HepG2 (cell line): Measurements from ENCODE around the gene ARHGAP9. TPM values are rescaled to one million over a fixed set of nuclear protein-coding genes. Genes with fewer than 3 reads are reported as not detected.

Experiments used
- ARNTL ChIP-seq: sonication (generic); formaldehyde crosslinking; IDR thresholded peaks from 2 replicates; pipeline ENCODE4 v1.4.0; 2020; ENCODE audit warnings: mild to moderate bottlenecking, missing genetic modification reagents
- ATF4 ChIP-seq, 2 experiments: fragments of 450-650 bp in 1 of 2; sonication (generic) in 1 of 2; formaldehyde crosslinking; IDR thresholded peaks; 2 replicates each; pipeline versions ENCODE4 v1.5.0 to v1.8.0; 2020 to 2022; ENCODE audit warnings: mild to moderate bottlenecking in 1 of 2, missing genetic modification reagents in 1 of 2
- FOXA1 ChIP-seq, 2 experiments: fragments of 450-650 bp in 1 of 2; sonication (generic) in 1 of 2; formaldehyde crosslinking in 1 of 2; IDR thresholded peaks; 2 replicates each; pipeline versions ENCODE4 v1.4.0 to v1.6.1; 2016 to 2020; ENCODE audit warnings: missing genetic modification reagents in 1 of 2
- FOXO4 ChIP-seq: sonication (generic); formaldehyde crosslinking; conservative IDR thresholded peaks from 2 replicates; pipeline ENCODE4 v1.8.1; 2023; ENCODE audit warnings: missing genetic modification reagents
- HES4 ChIP-seq: sonication (generic); formaldehyde crosslinking; IDR thresholded peaks from 2 replicates; pipeline ENCODE4 v1.9.0; 2021; ENCODE audit warnings: mild to moderate bottlenecking, missing genetic modification reagents, borderline replicate concordance
- PHF20 ChIP-seq: sonication (generic); formaldehyde crosslinking; IDR thresholded peaks from 2 replicates; pipeline ENCODE4 v1.5.0; 2020; ENCODE audit warnings: mild to moderate bottlenecking, missing genetic modification reagents
- POLR2AphosphoS5 ChIP-seq: IDR thresholded peaks from 2 replicates; pipeline ENCODE4 v1.6.1; 2012; ENCODE audit warnings: low read depth, low read length
- RBM39 ChIP-seq: fragments of 200-400 bp; formaldehyde crosslinking; IDR thresholded peaks from one replicate; pipeline ENCODE4 v1.6.1; 2018; ENCODE audit warnings: antibody characterized with exemption, mild to moderate bottlenecking, low read depth, low read length; ENCODE audit not compliant: poor library complexity, severe bottlenecking
- SP1 ChIP-seq, 2 experiments: fragments of 450-650 bp in 1 of 2; sonication (generic) in 1 of 2; formaldehyde crosslinking in 1 of 2; IDR thresholded peaks; 2 replicates each; pipeline versions ENCODE4 v1.4.0 to v1.6.1; 2016 to 2020; ENCODE audit warnings: missing genetic modification reagents in 1 of 2
- ZBTB4 ChIP-seq: sonication (generic); formaldehyde crosslinking; IDR thresholded peaks from 2 replicates; pipeline ENCODE4 v1.4.0; 2020; ENCODE audit warnings: missing genetic modification reagents, mild to moderate bottlenecking, borderline replicate concordance
- ZFP36L2 ChIP-seq: sonication (generic); formaldehyde crosslinking; IDR thresholded peaks from 2 replicates; pipeline ENCODE4 v1.4.0; 2020; ENCODE audit warnings: missing genetic modification reagents
- ZNF263 ChIP-seq: sonication (generic); formaldehyde crosslinking; IDR thresholded peaks from 2 replicates; pipeline ENCODE4 v1.4.0; 2020; ENCODE audit warnings: missing genetic modification reagents
- ZNF274 ChIP-seq: sonication (generic); formaldehyde crosslinking; IDR thresholded peaks from 2 replicates; pipeline ENCODE4 v1.5.1; 2020; ENCODE audit warnings: mild to moderate bottlenecking, missing genetic modification reagents
- ZNF564 ChIP-seq: sonication (generic); formaldehyde crosslinking; IDR thresholded peaks from 2 replicates; pipeline ENCODE4 v1.8.1; 2023; ENCODE audit warnings: mild to moderate bottlenecking, missing genetic modification reagents
- ZNF749 ChIP-seq: sonication (generic); formaldehyde crosslinking; IDR thresholded peaks from 2 replicates; pipeline ENCODE4 v1.8.0; 2022; ENCODE audit warnings: mild to moderate bottlenecking, missing genetic modification reagents, moderate library complexity, borderline replicate concordance
- polyA plus RNA-seq, 8 experiments: library from polyadenylated mRNA; depleted of rRNA in 3 of 8; stranded (reverse) in 7 of 8; unstranded in 1 of 8; fragments of >200 nt; fragmentation: Illumina TruSeq in 4 of 8; extraction: Trizol in 4 of 8; gene quantifications; 2 replicates each; pipeline versions ENCODE4 v1.2.1 to v1.2.3, GENCODE V29; 2011 to 2016; ENCODE audit warnings: low read depth in 4 of 8, missing spikeins in 1 of 8, mixed read lengths in 1 of 8; ENCODE audit not compliant: insufficient read depth in 1 of 8
- total RNA-seq, 5 experiments: library from RNA; depleted of rRNA; stranded (reverse); fragments of >200 nt; fragmentation: Illumina TruSeq; extraction: Trizol; gene quantifications; 2 replicates each; pipeline ENCODE4 v1.2.3, GENCODE V29; 2016; ENCODE audit warnings: low read depth in 1 of 5
- TF ChIP-seq, protein P1 (sequence below): sonication (generic); formaldehyde crosslinking; IDR thresholded peaks from 2 replicates; pipeline ENCODE4 v1.5.0; 2020; ENCODE audit warnings: missing genetic modification reagents
- TF ChIP-seq, protein P2 (sequence below): IDR thresholded peaks from 2 replicates; pipeline ENCODE4 v1.4.0; 2020; ENCODE audit warnings: mild to moderate bottlenecking, missing genetic modification reagents

The ARHGAP9 gene
- total and polyA plus RNA-seq, 2 of the 13 experiments (the other 11 are each of a cell fraction or from before 2014, with no cell fraction given), result 0.18 to 1.2 TPM

DNA sequence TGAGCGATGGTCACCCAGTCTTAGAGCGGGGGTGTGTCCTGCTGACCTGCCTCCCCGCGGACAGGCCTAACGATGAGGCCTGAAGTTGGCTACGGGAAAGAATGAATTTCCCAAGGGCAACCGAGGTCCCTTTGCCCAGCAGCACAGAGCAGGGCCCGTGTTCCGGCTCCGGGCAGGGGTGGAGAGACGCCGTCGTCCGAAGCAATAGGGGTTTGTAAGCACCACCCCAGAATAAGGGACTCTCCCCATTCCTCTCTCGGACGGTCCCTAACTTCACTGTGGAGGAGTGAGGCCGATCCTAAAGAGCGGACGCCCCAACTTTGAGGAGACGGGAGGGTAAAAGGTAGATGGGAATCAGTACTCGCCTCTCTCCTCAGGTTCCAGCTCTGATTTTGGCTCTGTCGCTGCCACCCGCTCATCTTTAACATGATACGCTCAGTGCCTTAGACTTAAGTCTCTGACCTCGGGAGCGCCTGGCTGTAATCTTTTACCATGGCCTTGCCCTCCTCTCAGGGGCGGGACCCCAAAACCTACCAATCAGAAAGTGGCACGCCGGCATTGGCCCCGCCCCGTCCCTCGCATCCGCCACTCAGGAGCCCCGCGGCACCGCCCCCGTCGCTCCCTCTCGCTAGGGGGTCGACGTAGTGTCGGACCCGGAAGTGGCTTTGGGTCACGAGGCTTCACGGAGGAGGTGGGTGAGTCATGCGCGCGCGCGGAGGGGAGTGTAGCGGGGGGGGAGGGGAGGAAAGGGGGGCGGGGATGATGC lies 40.6 kb upstream of the ARHGAP9 start, which contains the start of gene DDIT3 (continued):
- TF ChIP-seq ZNF749 (CRISPR knock-in tag) (no peak), RBM39 (peak; percentile 37), FOXO4 (CRISPR knock-in tag) (0 out of 2 replicates have a peak, but pooled peaks have one; percentile 91), PHF20 (CRISPR knock-in tag) (no peak), ZNF274 (CRISPR knock-in tag) (peak; percentile 80; the same call in 1 of the 2 replicates), ZFP36L2 (CRISPR knock-in tag) (0 out of 2 replicates have a peak, but pooled peaks have one; percentile 88), ATF4 (CRISPR knock-in tag; IDR thresholded peaks at IDR 0.05) (peak in 1 of 2 experiments; percentile 91; a peak in 1 of 4 replicates), POLR2AphosphoS5 (peak; percentile 99), HES4 (CRISPR knock-in tag) (no peak), SP1 (IDR thresholded peaks at IDR 0.05) (peak; percentile 62; the same call in 1 of the 2 replicates), SP1 (CRISPR knock-in tag; IDR thresholded peaks at IDR 0.05) (peak; percentile 92), FOXA1 (IDR thresholded peaks at IDR 0.05) (no peak), FOXA1 (CRISPR knock-in tag; IDR thresholded peaks at IDR 0.05) (no peak), ARNTL (CRISPR knock-in tag) (peak; percentile 91), ZBTB4 (CRISPR knock-in tag) (no peak), ZNF564 (CRISPR knock-in tag) (peak; percentile 71; the same call in 1 of the 2 replicates), ZNF263 (peak; percentile 21; the same call in 1 of the 2 replicates)
- TF ChIP-seq, protein P1, sequence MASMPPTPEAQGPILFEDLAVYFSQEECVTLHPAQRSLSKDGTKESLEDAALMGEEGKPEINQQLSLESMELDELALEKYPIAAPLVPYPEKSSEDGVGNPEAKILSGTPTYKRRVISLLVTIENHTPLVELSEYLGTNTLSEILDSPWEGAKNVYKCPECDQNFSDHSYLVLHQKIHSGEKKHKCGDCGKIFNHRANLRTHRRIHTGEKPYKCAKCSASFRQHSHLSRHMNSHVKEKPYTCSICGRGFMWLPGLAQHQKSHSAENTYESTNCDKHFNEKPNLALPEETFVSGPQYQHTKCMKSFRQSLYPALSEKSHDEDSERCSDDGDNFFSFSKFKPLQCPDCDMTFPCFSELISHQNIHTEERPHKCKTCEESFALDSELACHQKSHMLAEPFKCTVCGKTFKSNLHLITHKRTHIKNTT (CRISPR knock-in tag), result no peak
- TF ChIP-seq, protein P2, sequence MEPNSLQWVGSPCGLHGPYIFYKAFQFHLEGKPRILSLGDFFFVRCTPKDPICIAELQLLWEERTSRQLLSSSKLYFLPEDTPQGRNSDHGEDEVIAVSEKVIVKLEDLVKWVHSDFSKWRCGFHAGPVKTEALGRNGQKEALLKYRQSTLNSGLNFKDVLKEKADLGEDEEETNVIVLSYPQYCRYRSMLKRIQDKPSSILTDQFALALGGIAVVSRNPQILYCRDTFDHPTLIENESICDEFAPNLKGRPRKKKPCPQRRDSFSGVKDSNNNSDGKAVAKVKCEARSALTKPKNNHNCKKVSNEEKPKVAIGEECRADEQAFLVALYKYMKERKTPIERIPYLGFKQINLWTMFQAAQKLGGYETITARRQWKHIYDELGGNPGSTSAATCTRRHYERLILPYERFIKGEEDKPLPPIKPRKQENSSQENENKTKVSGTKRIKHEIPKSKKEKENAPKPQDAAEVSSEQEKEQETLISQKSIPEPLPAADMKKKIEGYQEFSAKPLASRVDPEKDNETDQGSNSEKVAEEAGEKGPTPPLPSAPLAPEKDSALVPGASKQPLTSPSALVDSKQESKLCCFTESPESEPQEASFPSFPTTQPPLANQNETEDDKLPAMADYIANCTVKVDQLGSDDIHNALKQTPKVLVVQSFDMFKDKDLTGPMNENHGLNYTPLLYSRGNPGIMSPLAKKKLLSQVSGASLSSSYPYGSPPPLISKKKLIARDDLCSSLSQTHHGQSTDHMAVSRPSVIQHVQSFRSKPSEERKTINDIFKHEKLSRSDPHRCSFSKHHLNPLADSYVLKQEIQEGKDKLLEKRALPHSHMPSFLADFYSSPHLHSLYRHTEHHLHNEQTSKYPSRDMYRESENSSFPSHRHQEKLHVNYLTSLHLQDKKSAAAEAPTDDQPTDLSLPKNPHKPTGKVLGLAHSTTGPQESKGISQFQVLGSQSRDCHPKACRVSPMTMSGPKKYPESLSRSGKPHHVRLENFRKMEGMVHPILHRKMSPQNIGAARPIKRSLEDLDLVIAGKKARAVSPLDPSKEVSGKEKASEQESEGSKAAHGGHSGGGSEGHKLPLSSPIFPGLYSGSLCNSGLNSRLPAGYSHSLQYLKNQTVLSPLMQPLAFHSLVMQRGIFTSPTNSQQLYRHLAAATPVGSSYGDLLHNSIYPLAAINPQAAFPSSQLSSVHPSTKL (CRISPR knock-in tag), result no peak
